ENCODE measurements around the gene DUSP15. TPM values are rescaled to one million over a fixed set of nuclear protein-coding genes. Genes with fewer than 3 reads are reported as not detected.

DUSP15 gene
- total RNA-seq, 1 experiment from 2014 or later, result 9.1 TPM

GRCh38 chr20:31908016-31908415 is 37.7 kb upstream of the DUSP15 start:
- TF ChIP-seq CTCF (IDR thresholded peaks at IDR 0.05; ENCODE audit: insufficient read depth in 1 of 2, low read depth in 1 of 2, low read length in 1 of 2, severe bottlenecking in 1 of 2, unreplicated experiment in 1 of 2), result no peak
- intact Hi-C loops (cut with micrococcal nuclease; ENCODE audit: unreplicated experiment), result no loop called here
- no peak overlapping the region for H3K4me3 ChIP-seq (ENCODE audit: low read depth, low read length)
- Mint-ChIP-seq H3K27ac (ENCODE audit: unreplicated experiment) (no peak overlapping the region), H3K4me1 (ENCODE audit: low read depth, unreplicated experiment) (no peaks in the 10 kb centered on the region), H3K4me3 (ENCODE audit: unreplicated experiment) (no peak overlapping the region), H3K9me3 (ENCODE audit: unreplicated experiment) (no peaks in the 10 kb centered on the region), H3K36me3 (ENCODE audit: insufficient read depth, unreplicated experiment) (no peaks in the 10 kb centered on the region), H3K27me3 (ENCODE audit: insufficient read depth, unreplicated experiment) (peaks cover 7% of the 10 kb centered on the region)
- H3K9me3 ChIP-seq, result no peaks in the 10 kb centered on the region
- no peaks in the 10 kb centered on the region for H3K4me1 ChIP-seq
- CTCF ChIA-PET, result no interaction called here
- BruUV-seq (replicated peaks), result no TSS peak
- POLR2A ChIA-PET, result no interaction called here
- no peaks in the 10 kb centered on the region for H3K27me3 ChIP-seq (replicated peaks; ENCODE audit: control insufficient read depth, insufficient read depth, low read length)
- no peak for DNase-seq
- H3K36me3 ChIP-seq (ENCODE audit: control insufficient read depth, insufficient read depth, low read length), result no peaks in the 10 kb centered on the region

GRCh38 chr20:31907046-31907445 is 36.7 kb upstream of the DUSP15 start:
- Histone ChIP-seq H3K4me3 (ENCODE audit: low read depth, low read length) (no peak overlapping the region), H3K27me3 (replicated peaks; ENCODE audit: control insufficient read depth, insufficient read depth, low read length) (no peaks in the 10 kb centered on the region), H3K9me3 (no peaks in the 10 kb centered on the region), H3K36me3 (ENCODE audit: control insufficient read depth, insufficient read depth, low read length) (no peaks in the 10 kb centered on the region), H3K4me1 (no peaks in the 10 kb centered on the region)
- H3K27me3 Mint-ChIP-seq (ENCODE audit: insufficient read depth, unreplicated experiment), result peaks cover 7% of the 10 kb centered on the region
- no peaks in the 10 kb centered on the region for H3K4me1 Mint-ChIP-seq (ENCODE audit: low read depth, unreplicated experiment)
- intact Hi-C loops (cut with micrococcal nuclease; ENCODE audit: unreplicated experiment), result no loop called here
- no peak overlapping the region for H3K4me3 Mint-ChIP-seq (ENCODE audit: unreplicated experiment)
- no peak overlapping the region for H3K27ac Mint-ChIP-seq (ENCODE audit: unreplicated experiment)
- no peaks in the 10 kb centered on the region for H3K9me3 Mint-ChIP-seq (ENCODE audit: unreplicated experiment)
- POLR2A ChIA-PET, result no interaction called here
- no peak for TF ChIP-seq CTCF (IDR thresholded peaks at IDR 0.05; ENCODE audit: insufficient read depth in 1 of 2, low read depth in 1 of 2, low read length in 1 of 2, severe bottlenecking in 1 of 2, unreplicated experiment in 1 of 2)
- no TSS peak for BruUV-seq (replicated peaks)
- CTCF ChIA-PET, result no interaction called here
- no peak for DNase-seq
- no peaks in the 10 kb centered on the region for H3K36me3 Mint-ChIP-seq (ENCODE audit: insufficient read depth, unreplicated experiment)

GRCh38 chr20:31906001-31906400 is 35.7 kb upstream of the DUSP15 start:
- TF ChIP-seq CTCF (IDR thresholded peaks at IDR 0.05; ENCODE audit: insufficient read depth in 1 of 2, low read depth in 1 of 2, low read length in 1 of 2, severe bottlenecking in 1 of 2, unreplicated experiment in 1 of 2), result no peak
- H3K9me3 Mint-ChIP-seq (ENCODE audit: unreplicated experiment), result no peaks in the 10 kb centered on the region
- Histone ChIP-seq H3K9me3 (no peaks in the 10 kb centered on the region), H3K27me3 (replicated peaks; ENCODE audit: control insufficient read depth, insufficient read depth, low read length) (no peaks in the 10 kb centered on the region), H3K36me3 (ENCODE audit: control insufficient read depth, insufficient read depth, low read length) (no peaks in the 10 kb centered on the region), H3K4me3 (ENCODE audit: low read depth, low read length) (no peak overlapping the region), H3K4me1 (no peaks in the 10 kb centered on the region)
- no TSS peak for BruUV-seq (replicated peaks)
- H3K4me3 Mint-ChIP-seq (ENCODE audit: unreplicated experiment), result no peak overlapping the region
- H3K27ac Mint-ChIP-seq (ENCODE audit: unreplicated experiment), result no peak overlapping the region
- peaks cover 7% of the 10 kb centered on the region for H3K27me3 Mint-ChIP-seq (ENCODE audit: insufficient read depth, unreplicated experiment)
- H3K4me1 Mint-ChIP-seq (ENCODE audit: low read depth, unreplicated experiment), result no peaks in the 10 kb centered on the region
- peak in 1 of 2 experiments; percentile 37 for DNase-seq
- H3K36me3 Mint-ChIP-seq (ENCODE audit: insufficient read depth, unreplicated experiment), result no peaks in the 10 kb centered on the region
- CTCF ChIA-PET, result interaction anchor here (0.6 kb wide), 1 partner anchor 98 kb away, joined by 4 read pairs; no protein-coding TSS in a partner anchor
- intact Hi-C loops (cut with micrococcal nuclease; ENCODE audit: unreplicated experiment), result no loop called here
- POLR2A ChIA-PET, result interaction anchor here (0.6 kb wide), 1 partner anchor 247 kb away, joined by 12 read pairs; no protein-coding TSS in a partner anchor

Measured in Caco-2 (cell line).